Measurements from ENCODE around the gene VSTM2L.

VSTM2L gene

DNA sequence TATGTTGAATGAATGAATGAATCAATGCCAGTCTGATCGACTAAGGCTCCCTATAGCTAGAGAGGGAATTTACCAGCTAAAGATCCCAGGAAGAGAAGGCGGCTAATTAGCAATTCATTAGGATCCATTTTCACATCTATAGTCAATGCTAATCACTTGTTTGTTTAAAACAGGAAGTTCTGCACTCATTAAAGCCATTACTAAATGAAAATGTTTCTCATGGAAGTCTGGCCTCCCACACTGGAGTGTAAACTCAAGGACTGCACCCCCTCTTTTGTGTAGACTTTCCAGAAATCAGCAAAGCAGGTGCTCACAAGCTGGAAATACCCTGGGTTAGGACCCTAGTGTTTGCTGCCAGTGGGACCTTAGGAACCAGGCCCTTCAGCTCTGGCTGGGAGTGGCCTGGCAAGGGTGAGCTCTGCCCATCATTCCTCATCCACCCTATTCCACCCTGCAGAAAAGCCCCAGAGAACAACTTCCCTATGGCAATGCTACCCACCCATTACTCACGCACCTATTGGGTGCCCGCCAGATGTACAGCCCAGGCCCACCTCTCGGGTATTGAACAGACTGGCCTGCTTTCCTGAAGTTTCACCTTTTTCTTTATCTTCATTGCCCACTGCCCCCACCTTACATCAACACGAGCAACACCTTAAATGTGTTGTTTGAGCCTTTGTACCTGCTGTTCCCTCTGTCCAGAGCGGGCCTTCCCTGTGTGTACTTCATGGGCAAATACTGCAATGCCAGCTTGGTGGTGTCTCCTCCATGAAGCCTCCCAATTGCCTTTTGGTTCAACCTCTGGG is 69.5 kb downstream of the VSTM2L start:
- TF ChIP-seq SIN3A (IDR thresholded peaks at IDR 0.05; ENCODE audit: borderline replicate concordance, insufficient read depth, low read length) = no peak
- no peak for TF ChIP-seq POLR2AphosphoS5 (IDR thresholded peaks at IDR 0.05; ENCODE audit: low read depth, low read length)
- no peak for TF ChIP-seq TAF1 (IDR thresholded peaks at IDR 0.05; ENCODE audit: borderline replicate concordance, insufficient read depth, low read length)
- TF ChIP-seq, protein P1, sequence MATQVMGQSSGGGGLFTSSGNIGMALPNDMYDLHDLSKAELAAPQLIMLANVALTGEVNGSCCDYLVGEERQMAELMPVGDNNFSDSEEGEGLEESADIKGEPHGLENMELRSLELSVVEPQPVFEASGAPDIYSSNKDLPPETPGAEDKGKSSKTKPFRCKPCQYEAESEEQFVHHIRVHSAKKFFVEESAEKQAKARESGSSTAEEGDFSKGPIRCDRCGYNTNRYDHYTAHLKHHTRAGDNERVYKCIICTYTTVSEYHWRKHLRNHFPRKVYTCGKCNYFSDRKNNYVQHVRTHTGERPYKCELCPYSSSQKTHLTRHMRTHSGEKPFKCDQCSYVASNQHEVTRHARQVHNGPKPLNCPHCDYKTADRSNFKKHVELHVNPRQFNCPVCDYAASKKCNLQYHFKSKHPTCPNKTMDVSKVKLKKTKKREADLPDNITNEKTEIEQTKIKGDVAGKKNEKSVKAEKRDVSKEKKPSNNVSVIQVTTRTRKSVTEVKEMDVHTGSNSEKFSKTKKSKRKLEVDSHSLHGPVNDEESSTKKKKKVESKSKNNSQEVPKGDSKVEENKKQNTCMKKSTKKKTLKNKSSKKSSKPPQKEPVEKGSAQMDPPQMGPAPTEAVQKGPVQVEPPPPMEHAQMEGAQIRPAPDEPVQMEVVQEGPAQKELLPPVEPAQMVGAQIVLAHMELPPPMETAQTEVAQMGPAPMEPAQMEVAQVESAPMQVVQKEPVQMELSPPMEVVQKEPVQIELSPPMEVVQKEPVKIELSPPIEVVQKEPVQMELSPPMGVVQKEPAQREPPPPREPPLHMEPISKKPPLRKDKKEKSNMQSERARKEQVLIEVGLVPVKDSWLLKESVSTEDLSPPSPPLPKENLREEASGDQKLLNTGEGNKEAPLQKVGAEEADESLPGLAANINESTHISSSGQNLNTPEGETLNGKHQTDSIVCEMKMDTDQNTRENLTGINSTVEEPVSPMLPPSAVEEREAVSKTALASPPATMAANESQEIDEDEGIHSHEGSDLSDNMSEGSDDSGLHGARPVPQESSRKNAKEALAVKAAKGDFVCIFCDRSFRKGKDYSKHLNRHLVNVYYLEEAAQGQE (IDR thresholded peaks at IDR 0.05; ENCODE audit: insufficient read depth in 1 of 2, low read depth in 2 of 2, low read length in 2 of 2) = no peak
- TF ChIP-seq FOXP2 (optimal IDR thresholded peaks at IDR 0.05; ENCODE audit: borderline replicate concordance, extremely low read depth, extremely low read length, insufficient read depth) = no peak

DNA sequence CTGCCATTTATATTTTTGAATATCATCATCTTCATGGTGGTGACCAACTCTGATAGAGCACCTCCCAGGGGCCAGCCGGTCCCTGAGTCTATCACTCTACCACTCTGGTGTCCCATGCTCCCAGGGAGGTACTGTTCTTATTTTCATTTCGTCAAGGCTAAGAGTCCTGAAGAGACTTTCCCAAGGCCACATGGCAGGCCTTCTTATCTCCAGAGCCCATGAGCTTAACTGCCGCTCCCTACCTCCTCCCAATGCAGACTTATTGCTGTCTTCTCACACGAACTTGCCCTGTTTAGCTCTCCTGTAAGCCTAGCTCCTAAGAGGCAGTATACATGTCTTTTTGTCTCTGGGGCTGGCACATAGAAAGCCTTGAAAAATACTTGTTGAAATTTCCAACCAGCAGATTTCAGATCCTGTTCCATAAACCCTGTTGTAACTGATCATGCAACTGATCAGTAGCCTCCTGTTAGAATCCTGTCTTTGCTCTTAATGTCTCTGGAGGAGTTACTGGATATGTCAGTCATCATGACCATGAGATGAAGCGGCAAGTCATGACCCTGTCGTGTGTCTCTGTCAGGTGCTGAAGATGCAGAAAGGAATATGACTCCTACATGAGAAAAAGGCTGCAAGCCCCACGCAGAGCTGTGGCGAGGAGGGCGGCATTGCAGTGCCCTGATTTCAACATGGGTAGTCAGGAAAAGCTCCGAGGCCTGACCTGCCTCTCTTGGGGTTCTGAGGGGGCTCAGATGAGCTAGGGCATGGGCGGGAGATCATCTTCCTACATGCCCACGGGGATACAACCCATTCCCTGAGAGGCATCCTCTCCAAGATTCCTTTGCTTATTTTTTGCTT is 70.4 kb downstream of the VSTM2L start:
- no peak for TF ChIP-seq POLR2AphosphoS5 (IDR thresholded peaks at IDR 0.05; ENCODE audit: low read depth, low read length)
- TF ChIP-seq TAF1 (IDR thresholded peaks at IDR 0.05; ENCODE audit: borderline replicate concordance, insufficient read depth, low read length) = no peak
- no peak for TF ChIP-seq SIN3A (IDR thresholded peaks at IDR 0.05; ENCODE audit: borderline replicate concordance, insufficient read depth, low read length)
- no peak for TF ChIP-seq FOXP2 (optimal IDR thresholded peaks at IDR 0.05; ENCODE audit: borderline replicate concordance, extremely low read depth, extremely low read length, insufficient read depth)
- TF ChIP-seq, protein P1 (IDR thresholded peaks at IDR 0.05; ENCODE audit: insufficient read depth in 1 of 2, low read depth in 2 of 2, low read length in 2 of 2) = no peak

DNA sequence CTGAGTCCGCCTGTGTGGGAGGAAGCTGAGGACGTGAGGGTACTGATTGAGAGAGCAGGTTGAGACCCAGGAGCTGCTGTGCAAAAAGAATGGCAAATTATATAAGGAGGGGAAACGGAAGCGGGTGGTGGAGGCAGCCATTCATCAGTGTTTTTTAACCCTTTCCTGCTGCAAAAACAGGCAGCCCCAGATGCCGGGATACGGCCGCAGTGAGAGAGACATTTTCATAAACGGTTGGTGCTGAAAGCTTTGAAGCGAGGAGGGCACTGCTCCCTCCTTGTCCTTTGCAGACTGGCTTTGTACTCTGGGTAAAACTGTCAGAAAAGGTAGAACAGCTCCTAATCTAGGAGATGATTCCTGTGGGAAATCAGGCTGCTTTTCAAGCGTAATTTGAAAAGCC is 74.0 kb downstream of the VSTM2L start:
- TF ChIP-seq SIN3A (IDR thresholded peaks at IDR 0.05; ENCODE audit: borderline replicate concordance, insufficient read depth, low read length) (no peak), FOXP2 (optimal IDR thresholded peaks at IDR 0.05; ENCODE audit: borderline replicate concordance, extremely low read depth, extremely low read length, insufficient read depth) (no peak), TAF1 (IDR thresholded peaks at IDR 0.05; ENCODE audit: borderline replicate concordance, insufficient read depth, low read length) (no peak), POLR2AphosphoS5 (IDR thresholded peaks at IDR 0.05; ENCODE audit: low read depth, low read length) (no peak)
- TF ChIP-seq, protein P1 (IDR thresholded peaks at IDR 0.05; ENCODE audit: insufficient read depth in 1 of 2, low read depth in 2 of 2, low read length in 2 of 2) = no peak

DNA sequence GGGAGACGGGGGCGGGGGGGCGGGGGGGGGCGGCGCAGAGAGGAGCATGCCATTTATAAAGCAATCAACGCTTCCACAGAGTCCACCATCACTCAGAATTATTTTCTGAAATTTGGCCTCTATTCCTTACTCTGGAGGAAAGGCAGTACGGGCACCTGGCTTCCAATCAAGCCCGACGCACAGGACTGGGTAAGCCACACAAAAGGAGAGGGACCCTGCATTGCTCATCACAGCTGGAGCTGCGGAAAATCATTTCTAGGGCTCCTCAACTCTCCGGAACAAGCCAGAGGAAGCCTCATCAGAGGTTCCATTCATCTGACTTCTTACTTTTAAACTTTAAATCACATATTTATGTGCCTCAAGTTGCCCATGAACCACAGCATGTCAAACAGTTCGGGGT is 74.4 kb downstream of the VSTM2L start:
- TF ChIP-seq SIN3A (IDR thresholded peaks at IDR 0.05; ENCODE audit: borderline replicate concordance, insufficient read depth, low read length) = no peak
- TF ChIP-seq FOXP2 (optimal IDR thresholded peaks at IDR 0.05; ENCODE audit: borderline replicate concordance, extremely low read depth, extremely low read length, insufficient read depth) = no peak
- TF ChIP-seq, protein P1 (IDR thresholded peaks at IDR 0.05; ENCODE audit: insufficient read depth in 1 of 2, low read depth in 2 of 2, low read length in 2 of 2) = no peak
- TF ChIP-seq POLR2AphosphoS5 (IDR thresholded peaks at IDR 0.05; ENCODE audit: low read depth, low read length) = no peak
- no peak for TF ChIP-seq TAF1 (IDR thresholded peaks at IDR 0.05; ENCODE audit: borderline replicate concordance, insufficient read depth, low read length)
